Effector memory CD4-positive, alpha-beta T cell (primary cell): ENCODE data around the gene EFCAB13.
A peak's percentile ranks its signal among the peaks of the same experiment; 100 is the strongest.

Source experiments
- DNase-seq, 3 donors: peaks; one replicate each; pipeline ENCODE4 v3.0.0-alpha.2; 2020
- H3K27ac ChIP-seq: 2 replicates; pipeline ENCODE4 v1.7.0; 2013; ENCODE audit warnings: mild to moderate bottlenecking, low read length, moderate library complexity; ENCODE audit not compliant: insufficient read depth, poor library complexity, severe bottlenecking
- H3K27me3 ChIP-seq: replicated peaks from 2 replicates; pipeline ENCODE4 v1.7.0; 2013; ENCODE audit warnings: mild to moderate bottlenecking, low read length; ENCODE audit not compliant: insufficient read depth, control insufficient read depth, poor library complexity, severe bottlenecking
- H3K36me3 ChIP-seq: 2 replicates; pipeline ENCODE4 v1.7.0; 2013; ENCODE audit warnings: mild to moderate bottlenecking, low read length, moderate library complexity; ENCODE audit not compliant: control insufficient read depth, insufficient read depth
- H3K4me1 ChIP-seq: 2 replicates; pipeline ENCODE4 v1.7.0; 2013; ENCODE audit warnings: low read length, mild to moderate bottlenecking; ENCODE audit not compliant: control insufficient read depth, insufficient read depth, poor library complexity, severe bottlenecking
- H3K4me3 ChIP-seq: 2 replicates; pipeline ENCODE4 v1.7.0; 2013; ENCODE audit warnings: low read length, low read depth, mild to moderate bottlenecking; ENCODE audit not compliant: insufficient read depth, poor library complexity, severe bottlenecking
- H3K9me3 ChIP-seq: 2 replicates; pipeline ENCODE4 v1.7.0; 2013; ENCODE audit warnings: mild to moderate bottlenecking, low read length, moderate library complexity; ENCODE audit not compliant: control insufficient read depth

Gene EFCAB13

DNA sequence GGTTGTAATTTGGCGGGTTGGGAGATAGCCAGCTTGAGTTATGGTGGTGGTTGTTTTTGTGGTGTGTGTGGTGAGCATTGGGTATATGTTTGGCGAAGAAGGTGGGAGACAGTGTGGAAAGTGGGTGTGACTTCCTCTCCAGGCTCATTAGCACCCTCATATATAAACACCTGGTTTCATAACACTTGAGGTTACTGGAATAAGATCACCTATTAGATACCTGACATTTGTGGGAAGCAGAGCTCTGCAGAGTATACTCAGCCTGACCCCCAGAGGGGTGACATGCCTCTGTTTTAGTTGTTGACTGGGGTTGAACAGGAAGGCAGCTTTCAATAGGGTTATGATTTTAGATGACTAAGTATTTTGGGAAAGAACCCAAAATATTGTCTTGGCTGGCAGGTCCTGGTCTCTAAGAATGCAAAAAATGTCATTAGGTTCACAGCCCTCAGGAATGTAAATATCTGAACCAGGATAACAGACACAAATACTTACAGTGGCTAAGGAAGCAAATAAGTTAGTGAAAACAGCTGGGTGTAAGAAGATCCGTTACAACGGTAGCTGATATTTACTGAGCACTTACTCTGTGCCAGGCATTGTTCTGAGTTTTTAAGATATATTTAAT lies 18.3 kb upstream of the EFCAB13 start:
- H3K36me3 ChIP-seq: no peaks in the 10 kb centered on the region
- H3K27ac ChIP-seq: no peak overlapping the region
- no peaks in the 10 kb centered on the region for H3K4me1 ChIP-seq
- H3K4me3 ChIP-seq: no peak overlapping the region
- no peaks in the 10 kb centered on the region for H3K9me3 ChIP-seq
- no peaks in the 10 kb centered on the region for H3K27me3 ChIP-seq
- no peak for DNase-seq

GRCh38 chr17:47310186-47310733 lies 13.5 kb upstream of the EFCAB13 start:
- H3K9me3 ChIP-seq: no peaks in the 10 kb centered on the region
- no peaks in the 10 kb centered on the region for H3K36me3 ChIP-seq
- H3K4me1 ChIP-seq: no peaks in the 10 kb centered on the region
- no peak for DNase-seq
- H3K27ac ChIP-seq: no peak overlapping the region
- H3K4me3 ChIP-seq: no peak overlapping the region
- no peaks in the 10 kb centered on the region for H3K27me3 ChIP-seq

GRCh38 chr17:47311420-47311819 lies 12.3 kb upstream of the EFCAB13 start:
- no peak for DNase-seq
- H3K27me3 ChIP-seq: no peaks in the 10 kb centered on the region
- no peaks in the 10 kb centered on the region for H3K36me3 ChIP-seq
- no peak overlapping the region for H3K27ac ChIP-seq
- H3K4me3 ChIP-seq: no peak overlapping the region
- no peaks in the 10 kb centered on the region for H3K4me1 ChIP-seq
- H3K9me3 ChIP-seq: no peaks in the 10 kb centered on the region

- Histone ChIP-seq H3K27ac (no peak overlapping the region), H3K27me3 (no peaks in the 10 kb centered on the region)
Measured at GRCh38 chr17:47315451-47316266, 8.1 kb upstream of the EFCAB13 start.

DNA sequence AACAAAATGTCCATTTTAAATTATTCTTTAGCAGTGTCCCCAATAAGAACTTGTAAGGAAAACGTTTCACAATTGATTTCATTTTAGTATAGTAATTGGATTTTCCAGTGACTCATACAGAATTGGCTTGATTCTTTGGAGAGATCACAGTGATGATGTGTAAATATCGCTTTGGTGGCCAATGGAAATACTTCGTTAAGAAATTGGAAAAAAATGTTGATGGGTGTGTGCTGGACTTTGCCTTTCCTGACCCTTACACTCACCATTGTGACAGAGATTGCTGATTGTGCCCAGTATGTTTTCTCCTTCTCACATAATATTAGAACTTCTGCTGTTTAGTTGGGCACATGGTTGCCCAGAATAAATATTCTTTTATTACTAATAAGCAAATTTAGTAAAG lies 7.4 kb upstream of the EFCAB13 start:
- H3K27ac ChIP-seq: no peak overlapping the region
- H3K4me1 ChIP-seq: no peaks in the 10 kb centered on the region
- H3K36me3 ChIP-seq: no peaks in the 10 kb centered on the region
- no peak for DNase-seq
- H3K9me3 ChIP-seq: no peaks in the 10 kb centered on the region
- no peaks in the 10 kb centered on the region for H3K27me3 ChIP-seq
- H3K4me3 ChIP-seq: no peak overlapping the region

More at GRCh38 chr17:47315451-47316266, 8.1 kb upstream of the EFCAB13 start:
- Histone ChIP-seq H3K9me3 (no peaks in the 10 kb centered on the region), H3K36me3 (no peaks in the 10 kb centered on the region), H3K4me3 (no peak overlapping the region), H3K4me1 (no peaks in the 10 kb centered on the region)
- peak in 1 of 3 donors; percentile 12 for DNase-seq

- no peaks in the 10 kb centered on the region for H3K9me3 ChIP-seq
- H3K27ac ChIP-seq: no peak overlapping the region
- H3K27me3 ChIP-seq: no peaks in the 10 kb centered on the region
- no peaks in the 10 kb centered on the region for H3K36me3 ChIP-seq
- H3K4me3 ChIP-seq: no peak overlapping the region
- no peak for DNase-seq
- no peaks in the 10 kb centered on the region for H3K4me1 ChIP-seq
Measured at GRCh38 chr17:47317119-47317518, 6.6 kb upstream of the EFCAB13 start.

DNA sequence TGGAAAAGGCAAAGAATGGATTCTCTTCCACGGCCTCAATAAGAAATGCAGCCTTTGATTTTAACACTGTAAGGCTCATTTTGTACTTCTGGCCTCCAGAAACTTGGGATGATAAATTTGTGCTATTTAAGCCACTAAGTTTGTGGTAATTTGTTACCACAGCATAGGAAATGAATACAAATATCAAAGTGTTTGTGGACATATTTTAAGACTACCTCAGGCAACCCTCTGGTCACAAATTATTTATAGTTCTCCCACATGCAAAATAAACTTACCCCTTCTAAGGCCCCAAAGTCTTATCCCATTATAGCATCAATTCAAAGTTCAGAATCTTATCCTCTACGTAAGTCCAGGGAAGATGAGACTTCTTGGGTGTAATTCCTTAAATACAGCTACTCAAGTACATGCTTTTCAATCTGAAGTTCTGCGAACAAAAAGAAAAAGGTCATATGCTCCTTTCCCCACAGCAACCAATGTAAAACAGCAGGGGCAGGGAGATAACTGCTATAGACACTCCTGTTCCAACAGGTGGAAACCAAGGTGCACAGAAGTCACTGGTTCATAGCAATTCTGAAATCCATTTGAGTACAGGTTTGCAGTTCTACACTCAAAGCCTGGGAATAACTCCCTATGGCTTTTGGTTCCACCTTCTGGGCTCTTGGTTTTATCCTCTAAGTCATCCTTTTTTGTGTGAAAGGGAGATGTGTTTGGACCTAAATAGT lies 5.4 kb upstream of the EFCAB13 start:
- no peak overlapping the region for H3K4me3 ChIP-seq
- no peaks in the 10 kb centered on the region for H3K36me3 ChIP-seq
- H3K27ac ChIP-seq: no peak overlapping the region
- DNase-seq: no peak
- H3K4me1 ChIP-seq: peaks cover 4% of the 10 kb centered on the region
- no peaks in the 10 kb centered on the region for H3K9me3 ChIP-seq
- no peaks in the 10 kb centered on the region for H3K27me3 ChIP-seq

GRCh38 chr17:47320879-47321502 lies 2.8 kb upstream of the EFCAB13 start:
- Histone ChIP-seq H3K27ac (no peak overlapping the region), H3K27me3 (no peaks in the 10 kb centered on the region), H3K36me3 (no peaks in the 10 kb centered on the region), H3K4me1 (peaks cover 5% of the 10 kb centered on the region), H3K9me3 (no peaks in the 10 kb centered on the region), H3K4me3 (no peak overlapping the region)
- DNase-seq: no peak

DNA sequence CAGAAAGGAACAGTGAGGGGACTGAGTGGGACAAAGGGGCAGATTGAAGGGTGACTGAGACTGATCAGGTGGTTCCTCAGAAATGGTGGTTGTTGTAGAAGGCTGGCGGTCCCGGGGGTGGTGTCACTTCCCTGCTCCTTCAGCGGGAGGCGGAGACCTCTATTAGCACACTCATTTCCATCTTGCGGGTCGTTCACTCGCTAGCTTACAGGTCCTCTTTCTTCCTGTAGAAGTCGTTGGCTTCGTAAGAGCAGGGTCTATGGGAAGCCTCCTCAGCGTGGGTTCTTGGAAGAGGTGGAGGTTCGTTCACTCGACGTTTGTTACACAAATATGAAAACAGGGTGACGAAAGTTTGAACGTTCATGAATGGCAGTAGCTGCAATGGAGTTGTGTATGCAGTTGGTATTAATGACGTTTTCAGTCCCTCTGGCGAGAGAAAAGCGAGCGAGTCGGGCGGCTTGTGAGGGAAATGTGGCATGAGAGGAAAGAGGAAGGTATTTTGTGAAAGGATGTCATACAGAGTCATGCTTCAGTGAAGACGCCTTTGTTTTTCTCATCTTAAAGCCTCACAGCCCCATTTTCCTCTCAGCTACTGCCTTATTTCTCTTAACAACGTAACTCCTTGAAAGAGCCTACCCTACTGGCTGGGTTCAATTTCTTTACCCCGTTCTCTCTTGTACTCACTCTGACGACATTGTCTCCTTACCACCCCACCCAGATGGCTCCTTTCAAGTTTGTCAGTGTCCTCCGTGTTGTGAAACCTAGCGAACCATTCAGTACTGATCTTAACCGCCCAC lies 667 bp downstream of the EFCAB13 start:
- no peaks in the 10 kb centered on the region for H3K9me3 ChIP-seq
- H3K27ac ChIP-seq: peak overlapping the region; percentile 69
- H3K4me3 ChIP-seq: peak overlapping the region; percentile 88
- no peaks in the 10 kb centered on the region for H3K27me3 ChIP-seq
- peaks cover 5% of the 10 kb centered on the region for H3K4me1 ChIP-seq
- no peaks in the 10 kb centered on the region for H3K36me3 ChIP-seq
- peak; percentile 15 to 40 (median 31) for DNase-seq
